GM12892 (cell line): ENCODE measurements around the gene LCE1F.

Experiments used
- DNase-seq: peaks from one replicate; pipeline ENCODE4 v3.0.0; 2011; ENCODE audit not compliant: insufficient read length
- FAIRE-seq: peaks from 2 replicates; lab custom pipeline; 2011; peaks lifted over from hg19 to GRCh38; lab: Jason Lieb, UNC
- POLR2A ChIP-seq: IDR thresholded peaks from 2 replicates; pipeline ENCODE4 v1.6.1; 2011; ENCODE audit warnings: low read depth, low read length, control low read depth
- POLR2AphosphoS5 ChIP-seq: IDR thresholded peaks from 2 replicates; pipeline ENCODE4 v1.6.1; 2011; ENCODE audit warnings: low read depth, low read length, control low read depth
- TAF1 ChIP-seq: IDR thresholded peaks from 2 replicates; pipeline ENCODE4 v1.6.1; 2011; ENCODE audit warnings: low read depth, mild to moderate bottlenecking, control low read depth, low read length, borderline replicate concordance

LCE1F gene

GRCh38 chr1:152753586-152753985, 21.4 kb upstream of the LCE1F start:
- DNase-seq (no peak), FAIRE-seq (no peak)
- TF ChIP-seq POLR2AphosphoS5 = no peak
- TF ChIP-seq TAF1 = no peak

DNA sequence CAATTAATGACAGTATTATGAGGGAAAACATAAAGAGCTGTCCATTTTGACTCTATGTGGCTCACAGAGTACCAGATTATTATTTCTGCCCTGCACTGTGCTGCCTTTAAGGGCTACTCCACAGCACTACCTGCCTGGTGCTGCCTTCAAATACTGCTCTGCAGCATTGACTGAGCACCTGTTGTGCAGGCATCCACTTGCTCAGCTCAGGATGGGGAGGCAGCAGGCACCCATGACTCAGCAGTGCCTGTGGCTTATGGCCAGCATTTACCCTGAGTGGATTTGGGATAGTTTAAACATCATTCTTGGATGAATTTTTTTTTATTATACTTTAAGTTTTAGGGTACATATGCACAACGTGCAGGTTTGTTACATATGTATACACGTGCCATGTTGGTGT, 18.1 kb upstream of the LCE1F start:
- FAIRE-seq (no peak), DNase-seq (no peak)
- TF ChIP-seq TAF1 (no peak), POLR2A (no peak), POLR2AphosphoS5 (no peak)

GRCh38 chr1:152757747-152758146, 17.2 kb upstream of the LCE1F start, which contains the start of gene KPRP:
TSS of gene KPRP (plus strand) at chr1:152758025. CDS start at chr1:152759589, 1,564 bp downstream.
- FAIRE-seq (no peak), DNase-seq (no peak)
- TF ChIP-seq TAF1 (no peak), POLR2AphosphoS5 (no peak), POLR2A (no peak)

DNA sequence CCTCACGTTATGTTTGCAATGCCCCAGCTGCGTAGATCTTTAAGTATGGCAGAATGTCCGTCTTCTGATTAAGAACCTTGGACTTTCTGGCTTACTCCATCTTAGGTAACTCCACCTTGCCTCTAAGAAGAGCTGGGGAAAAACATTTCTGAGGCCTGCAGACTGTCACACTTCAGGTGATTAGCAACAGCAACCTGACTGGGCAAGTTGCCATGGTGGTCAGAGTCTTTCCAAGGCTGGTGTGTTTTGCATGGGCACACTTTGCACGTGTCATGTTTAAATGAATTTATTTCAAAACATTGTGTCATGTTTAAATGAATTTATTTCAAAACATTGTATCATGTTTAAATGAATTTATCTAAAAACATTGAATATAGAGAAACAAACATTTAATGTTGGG, 16.3 kb upstream of the LCE1F start:
- no peak for FAIRE-seq
- DNase-seq = no peak
- TF ChIP-seq POLR2A (no peak), POLR2AphosphoS5 (no peak), TAF1 (no peak)

DNA sequence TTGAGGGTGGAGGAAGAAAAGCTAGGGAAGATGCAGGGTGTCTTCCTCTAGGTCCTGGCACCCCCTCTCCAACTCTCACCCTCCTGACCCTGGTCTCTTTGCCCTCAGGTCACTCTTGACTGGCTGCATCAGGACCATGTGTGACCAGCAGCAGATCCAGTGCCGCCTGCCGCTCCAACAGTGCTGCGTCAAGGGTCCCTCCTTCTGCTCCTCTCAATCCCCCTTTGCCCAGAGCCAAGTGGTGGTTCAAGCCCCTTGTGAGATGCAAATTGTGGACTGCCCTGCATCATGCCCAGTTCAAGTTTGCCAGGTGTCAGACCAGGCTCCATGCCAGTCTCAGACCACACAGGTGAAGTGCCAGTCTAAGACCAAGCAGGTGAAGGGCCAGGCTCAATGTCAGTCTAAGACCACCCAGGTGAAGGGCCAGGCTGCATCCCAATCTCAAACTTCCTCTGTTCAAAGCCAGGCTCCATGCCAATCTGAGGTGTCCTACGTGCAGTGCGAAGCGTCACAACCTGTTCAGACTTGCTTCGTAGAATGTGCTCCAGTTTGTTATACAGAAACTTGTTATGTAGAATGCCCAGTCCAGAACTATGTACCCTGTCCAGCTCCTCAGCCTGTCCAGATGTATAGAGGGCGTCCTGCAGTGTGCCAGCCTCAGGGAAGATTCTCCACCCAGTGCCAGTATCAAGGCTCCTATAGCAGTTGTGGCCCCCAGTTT, 15.3 kb upstream of the LCE1F start:
- TF ChIP-seq TAF1 (no peak), POLR2A (no peak), POLR2AphosphoS5 (no peak)
- FAIRE-seq (no peak), DNase-seq (no peak)

GRCh38 chr1:152760551-152761190, 14.3 kb upstream of the LCE1F start:
- no peak for FAIRE-seq
- no peak for DNase-seq
- TF ChIP-seq POLR2AphosphoS5 (no peak), POLR2A (no peak), TAF1 (no peak)

GRCh38 chr1:152761609-152762213, 13.2 kb upstream of the LCE1F start:
- FAIRE-seq = no peak
- TF ChIP-seq POLR2A (no peak), TAF1 (no peak), POLR2AphosphoS5 (no peak)
- no peak for DNase-seq

DNA sequence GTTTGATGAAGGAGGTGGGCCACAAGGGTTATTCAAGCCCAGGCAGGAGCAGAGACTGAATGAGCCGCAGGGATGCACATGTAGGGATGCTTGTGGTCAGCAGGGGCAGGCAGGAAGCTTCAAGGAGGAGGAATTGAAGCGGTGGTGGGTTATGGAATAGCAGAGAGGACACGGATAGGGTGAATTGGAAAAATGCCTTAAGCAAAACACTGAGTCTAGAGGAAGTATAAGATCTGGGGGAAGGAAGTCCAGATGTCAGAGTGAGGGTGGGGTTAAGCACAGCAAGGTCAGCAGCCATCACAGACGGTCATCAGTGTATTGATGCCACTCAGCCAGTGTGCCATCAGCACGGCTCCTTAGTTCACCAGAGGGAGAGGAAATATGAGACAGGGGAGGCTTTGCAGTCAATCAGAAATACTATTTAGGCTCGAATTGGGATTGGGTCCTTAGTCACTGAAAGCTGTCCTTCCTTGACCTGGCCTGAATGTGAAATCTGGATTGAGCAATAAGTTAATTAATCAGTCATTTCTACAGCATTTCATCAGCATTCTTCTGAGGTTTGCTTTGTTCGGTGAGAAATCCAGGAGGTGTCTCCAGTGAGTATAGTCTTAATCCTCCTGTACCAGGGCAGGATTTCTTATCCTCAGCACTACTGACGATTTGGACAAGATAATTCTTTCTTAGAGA, 6.0 kb upstream of the LCE1F start:
- no peak for TF ChIP-seq POLR2A
- FAIRE-seq = no peak
- no peak for DNase-seq

GRCh38 chr1:152770411-152770810, 4.5 kb upstream of the LCE1F start:
- FAIRE-seq = no peak
- DNase-seq = no peak
- TF ChIP-seq TAF1 = no peak
- no peak for TF ChIP-seq POLR2A
- TF ChIP-seq POLR2AphosphoS5 = no peak

DNA sequence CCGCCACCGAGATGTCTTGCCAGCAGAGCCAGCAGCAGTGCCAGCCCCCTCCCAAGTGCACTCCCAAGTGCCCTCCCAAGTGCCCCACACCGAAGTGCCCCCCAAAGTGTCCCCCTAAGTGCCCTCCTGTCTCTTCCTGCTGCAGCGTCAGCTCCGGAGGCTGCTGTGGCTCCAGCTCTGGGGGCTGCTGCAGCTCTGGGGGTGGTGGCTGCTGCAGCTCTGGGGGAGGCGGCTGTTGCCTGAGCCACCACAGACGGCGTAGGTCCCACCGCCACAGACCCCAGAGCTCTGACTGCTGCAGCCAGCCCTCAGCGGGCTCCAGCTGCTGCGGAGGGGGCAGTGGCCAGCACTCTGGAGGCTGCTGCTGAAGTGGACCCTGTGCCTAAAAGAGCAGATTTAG, 1.4 kb downstream of the LCE1F start:
- TF ChIP-seq POLR2AphosphoS5 (no peak), TAF1 (no peak), POLR2A (no peak)
- DNase-seq = no peak
- FAIRE-seq = no peak

DNA sequence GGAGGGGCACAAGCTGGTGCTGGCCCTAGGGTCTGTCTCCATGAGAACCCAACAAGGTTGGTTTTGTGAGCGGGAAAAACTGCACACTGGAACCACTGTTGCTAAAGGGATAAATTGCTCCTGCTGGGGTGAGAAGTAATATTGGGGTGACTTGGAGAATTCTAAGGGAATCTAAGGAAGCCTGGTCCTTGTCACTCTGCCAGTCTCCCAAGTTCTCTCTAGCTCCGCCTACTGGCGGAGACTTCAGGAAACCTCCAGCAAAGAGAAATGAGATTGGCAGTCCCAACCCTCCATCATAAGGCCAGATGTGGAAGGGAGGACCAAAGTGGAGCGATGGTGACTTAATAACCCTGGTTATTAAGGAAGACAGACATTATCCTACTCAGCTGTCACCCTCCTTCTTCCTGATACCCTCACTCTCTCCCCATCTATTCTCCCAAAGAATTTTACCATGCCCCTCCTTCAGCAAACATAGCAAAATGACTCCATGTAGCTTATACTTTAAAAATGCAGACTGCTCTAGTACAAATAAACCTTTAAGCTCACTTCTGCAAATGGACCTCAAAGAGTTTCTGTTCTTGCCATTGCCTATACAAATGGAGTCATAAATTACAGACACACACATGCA, 2.7 kb downstream of the LCE1F start:
- FAIRE-seq (no peak), DNase-seq (no peak)
- no peak for TF ChIP-seq TAF1
- TF ChIP-seq POLR2AphosphoS5 = no peak
- TF ChIP-seq POLR2A = no peak
